IPS-20b (cell line): ENCODE results near the gene KDM5C.

Experiments
- H3K27ac ChIP-seq: one replicate; pipeline ENCODE4 v1.5.1; 2013; ENCODE audit warnings: low read length
- H3K27me3 ChIP-seq: 2 replicates; pipeline ENCODE4 v1.6.1; 2013; ENCODE audit warnings: mild to moderate bottlenecking, low read length, inconsistent platforms; ENCODE audit not compliant: insufficient read depth
- H3K36me3 ChIP-seq: 2 replicates; pipeline ENCODE4 v1.6.1; 2013; ENCODE audit warnings: low read depth, mild to moderate bottlenecking, inconsistent platforms, low read length, moderate library complexity; ENCODE audit not compliant: insufficient read depth
- H3K4me1 ChIP-seq: 2 replicates; pipeline ENCODE4 v1.6.1; 2013; ENCODE audit warnings: mild to moderate bottlenecking, control low read depth, inconsistent platforms, low read length, moderate library complexity; ENCODE audit not compliant: insufficient read depth
- H3K4me3 ChIP-seq: 2 replicates; pipeline ENCODE4 v1.5.1; 2013; ENCODE audit warnings: mild to moderate bottlenecking, low read length, inconsistent platforms
- H3K9ac ChIP-seq: 2 replicates; pipeline ENCODE4 v1.6.1; 2013; ENCODE audit warnings: low read depth, mild to moderate bottlenecking, inconsistent platforms, low read length, moderate library complexity
- H3K9me3 ChIP-seq: 2 replicates; pipeline ENCODE4 v1.6.1; 2013; ENCODE audit warnings: mild to moderate bottlenecking, low read depth, low read length, inconsistent platforms; ENCODE audit not compliant: insufficient read depth

KDM5C gene

GRCh38 chrX:53227224-53227765, 2.3 kb upstream of the KDM5C start:
- H3K36me3 ChIP-seq, result no peaks in the 10 kb centered on the region
- peaks cover 14% of the 10 kb centered on the region for H3K4me1 ChIP-seq
- no peak overlapping the region for H3K4me3 ChIP-seq
- no peak overlapping the region for H3K9ac ChIP-seq
- H3K27me3 ChIP-seq, result no peaks in the 10 kb centered on the region
- H3K9me3 ChIP-seq, result no peaks in the 10 kb centered on the region
- no peak overlapping the region for H3K27ac ChIP-seq

- peak overlapping the region; percentile 98 for H3K9ac ChIP-seq
- peak overlapping the region; percentile 99 for H3K27ac ChIP-seq
- peaks cover 14% of the 10 kb centered on the region for H3K4me1 ChIP-seq
- H3K27me3 ChIP-seq, result no peaks in the 10 kb centered on the region
- H3K36me3 ChIP-seq, result peaks cover 22% of the 10 kb centered on the region
- no peaks in the 10 kb centered on the region for H3K9me3 ChIP-seq
- peak overlapping the region; percentile 91 for H3K4me3 ChIP-seq
Observed at GRCh38 chrX:53223955-53224859, 800 bp downstream of the KDM5C start.

- no peak overlapping the region; the same call in 1 of the 2 replicates for H3K9ac ChIP-seq
- no peak overlapping the region for H3K27ac ChIP-seq
- H3K4me1 ChIP-seq, result peaks cover 14% of the 10 kb centered on the region
- H3K27me3 ChIP-seq, result no peaks in the 10 kb centered on the region
- peak overlapping the region; percentile 91 for H3K4me3 ChIP-seq
- no peaks in the 10 kb centered on the region for H3K9me3 ChIP-seq
- peaks cover 32% of the 10 kb centered on the region for H3K36me3 ChIP-seq
Observed at GRCh38 chrX:53223068-53223693, 1.8 kb downstream of the KDM5C start.

DNA sequence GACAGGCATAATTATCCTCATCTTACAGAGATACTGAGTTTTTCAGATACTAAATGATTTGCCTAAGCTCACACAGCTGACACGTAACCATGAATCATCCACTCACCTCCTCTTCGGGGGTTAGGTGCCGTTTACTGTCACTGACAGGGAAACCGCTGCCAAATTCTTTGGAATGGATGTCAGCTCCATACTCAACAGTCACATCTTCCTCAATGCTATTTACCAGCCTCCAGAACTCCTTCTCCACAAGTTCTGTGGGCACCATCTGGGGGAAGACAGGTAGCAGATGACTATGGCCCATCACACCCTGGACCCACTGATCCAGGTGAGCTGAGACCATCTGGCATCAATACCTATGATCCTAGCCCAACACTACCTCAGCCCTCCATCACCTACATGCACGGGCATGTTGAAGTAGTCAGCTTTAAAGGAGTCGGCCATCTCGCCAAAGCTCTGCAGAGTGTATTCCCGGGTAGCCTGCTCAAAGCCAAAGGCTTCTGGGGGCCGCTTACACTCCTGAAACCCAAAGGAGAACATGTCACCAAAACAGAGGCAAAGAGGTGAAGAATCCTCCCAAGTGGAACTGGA, 13.5 kb downstream of the KDM5C start:
- peaks cover 80% of the 10 kb centered on the region for H3K36me3 ChIP-seq
- H3K27ac ChIP-seq, result no peak overlapping the region
- no peaks in the 10 kb centered on the region for H3K9me3 ChIP-seq
- no peak overlapping the region for H3K4me3 ChIP-seq
- no peak overlapping the region for H3K9ac ChIP-seq
- no peaks in the 10 kb centered on the region for H3K27me3 ChIP-seq
- no peaks in the 10 kb centered on the region for H3K4me1 ChIP-seq

- peaks cover 86% of the 10 kb centered on the region for H3K36me3 ChIP-seq
- no peaks in the 10 kb centered on the region for H3K9me3 ChIP-seq
- H3K4me3 ChIP-seq, result no peak overlapping the region
- H3K27ac ChIP-seq, result no peak overlapping the region
- H3K27me3 ChIP-seq, result no peaks in the 10 kb centered on the region
- H3K9ac ChIP-seq, result no peak overlapping the region
- H3K4me1 ChIP-seq, result no peaks in the 10 kb centered on the region
Observed at GRCh38 chrX:53196678-53197077, 28.3 kb downstream of the KDM5C start.

- Histone ChIP-seq H3K27ac (no peak overlapping the region), H3K27me3 (no peaks in the 10 kb centered on the region), H3K9ac (no peak overlapping the region), H3K4me1 (no peaks in the 10 kb centered on the region), H3K9me3 (no peaks in the 10 kb centered on the region), H3K36me3 (peaks cover 73% of the 10 kb centered on the region), H3K4me3 (no peak overlapping the region)
Observed at GRCh38 chrX:53195401-53195800, 29.6 kb downstream of the KDM5C start.

- no peaks in the 10 kb centered on the region for H3K27me3 ChIP-seq
- no peak overlapping the region for H3K27ac ChIP-seq
- no peak overlapping the region for H3K9ac ChIP-seq
- peaks cover 62% of the 10 kb centered on the region for H3K36me3 ChIP-seq
- no peak overlapping the region for H3K4me3 ChIP-seq
- no peaks in the 10 kb centered on the region for H3K9me3 ChIP-seq
- no peaks in the 10 kb centered on the region for H3K4me1 ChIP-seq
Observed at GRCh38 chrX:53194308-53194707, 30.7 kb downstream of the KDM5C start.

DNA sequence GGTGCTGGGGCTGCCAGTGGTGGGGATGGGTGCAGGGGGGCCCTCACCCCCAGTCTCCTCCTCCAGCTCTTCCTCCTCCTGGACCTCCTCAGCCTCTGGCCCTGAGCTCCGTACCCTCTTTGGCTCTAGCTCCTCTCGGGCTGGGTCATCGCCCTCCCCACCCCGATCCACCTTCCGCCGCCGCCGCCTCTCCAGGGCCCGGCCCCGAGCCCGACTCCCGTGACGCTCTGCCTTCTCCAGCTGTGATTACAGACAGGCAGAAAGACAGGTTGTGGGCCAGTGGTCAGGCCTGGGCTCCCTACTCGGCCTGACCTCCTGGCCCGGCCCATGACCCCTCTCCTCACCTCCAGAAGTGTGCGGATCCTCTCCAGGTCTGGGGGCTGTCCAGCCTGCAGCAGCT, 31.9 kb downstream of the KDM5C start:
- Histone ChIP-seq H3K4me1 (no peaks in the 10 kb centered on the region), H3K4me3 (no peak overlapping the region), H3K9ac (no peak overlapping the region), H3K9me3 (no peaks in the 10 kb centered on the region), H3K27me3 (no peaks in the 10 kb centered on the region), H3K36me3 (peaks cover 50% of the 10 kb centered on the region), H3K27ac (no peak overlapping the region)

GRCh38 chrX:53190363-53190960, 34.5 kb downstream of the KDM5C start:
- Histone ChIP-seq H3K36me3 (peaks cover 24% of the 10 kb centered on the region), H3K4me1 (no peaks in the 10 kb centered on the region), H3K27ac (no peak overlapping the region), H3K4me3 (no peak overlapping the region), H3K9me3 (no peaks in the 10 kb centered on the region), H3K27me3 (no peaks in the 10 kb centered on the region), H3K9ac (no peak overlapping the region)

GRCh38 chrX:53188763-53189162, 36.2 kb downstream of the KDM5C start:
- Histone ChIP-seq H3K9ac (no peak overlapping the region), H3K4me3 (no peak overlapping the region), H3K4me1 (no peaks in the 10 kb centered on the region), H3K36me3 (peaks cover 7% of the 10 kb centered on the region; the same call in 1 of the 2 replicates), H3K9me3 (no peaks in the 10 kb centered on the region), H3K27me3 (no peaks in the 10 kb centered on the region), H3K27ac (no peak overlapping the region)

DNA sequence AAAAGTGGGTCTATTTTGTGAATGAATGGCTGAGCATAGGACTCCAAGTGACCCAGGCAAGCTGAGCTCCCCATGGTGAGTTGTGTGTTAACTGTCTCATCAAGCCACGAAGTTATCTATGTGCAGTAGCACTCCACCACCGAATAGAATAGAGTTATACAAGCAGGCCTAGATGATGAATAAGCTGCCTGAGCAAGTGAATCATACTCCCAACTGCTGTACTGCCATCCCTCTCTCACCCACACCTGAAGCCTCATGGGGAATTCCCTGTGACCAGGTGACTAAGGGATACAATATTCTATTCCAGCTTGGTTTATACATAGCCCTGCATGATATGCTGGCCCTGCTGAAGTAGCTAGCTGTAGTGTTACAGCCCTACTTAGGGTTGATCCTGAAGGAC, 38.7 kb downstream of the KDM5C start:
- Histone ChIP-seq H3K9me3 (no peaks in the 10 kb centered on the region), H3K4me3 (no peak overlapping the region), H3K9ac (no peak overlapping the region)

More for the DNA sequence above, 38.7 kb downstream of the KDM5C start:
- no peak overlapping the region for H3K27ac ChIP-seq
- no peaks in the 10 kb centered on the region for H3K36me3 ChIP-seq
- H3K4me1 ChIP-seq, result no peaks in the 10 kb centered on the region
- H3K27me3 ChIP-seq, result no peaks in the 10 kb centered on the region
